Glutamatergic neuron (in vitro differentiated cells): ENCODE results near the gene PRSS1. TPM values are rescaled to one million over a fixed set of nuclear protein-coding genes. Genes with fewer than 3 reads are reported as not detected.
"Not testable (repeated sequence)": the region's sequence is repeated elsewhere in the genome, so short reads cannot be mapped to it uniquely, and the experiment has no call there.

Experiments used
- DNase-seq: peaks from one replicate; pipeline ENCODE4 v3.0.0; 2022
- H3K27ac Mint-ChIP-seq: one replicate; pipeline ENCODE4 v1.8.0; 2020; ENCODE audit warnings: mild to moderate bottlenecking, mixed read lengths, inconsistent platforms; ENCODE audit not compliant: unreplicated experiment
- H3K27me3 Mint-ChIP-seq: one replicate; pipeline ENCODE4 v1.8.0; 2020; ENCODE audit warnings: mild to moderate bottlenecking, moderate library complexity, mixed read lengths, inconsistent platforms; ENCODE audit not compliant: unreplicated experiment
- H3K36me3 Mint-ChIP-seq: one replicate; pipeline ENCODE4 v1.8.0; 2020; ENCODE audit warnings: mild to moderate bottlenecking, mixed read lengths, inconsistent platforms; ENCODE audit not compliant: unreplicated experiment
- H3K4me1 Mint-ChIP-seq: one replicate; pipeline ENCODE4 v1.8.0; 2020; ENCODE audit warnings: mild to moderate bottlenecking, low read depth, mixed read lengths, inconsistent platforms; ENCODE audit not compliant: unreplicated experiment
- H3K4me3 Mint-ChIP-seq: one replicate; pipeline ENCODE4 v1.8.0; 2020; ENCODE audit warnings: mild to moderate bottlenecking, mixed read lengths, inconsistent platforms; ENCODE audit not compliant: unreplicated experiment
- H3K9me3 Mint-ChIP-seq: one replicate; pipeline ENCODE4 v1.8.0; 2020; ENCODE audit warnings: mild to moderate bottlenecking, moderate library complexity, mixed read lengths, inconsistent platforms; ENCODE audit not compliant: unreplicated experiment
- CTCF ChIP-seq: fragments of 200-600 bp; sonication (generic); IDR thresholded peaks from one replicate; pipeline ENCODE4 v1.5.0; 2021; ENCODE audit not compliant: partially characterized antibody, unreplicated experiment
- total RNA-seq: library from RNA; stranded (reverse); fragmentation: NEBNext Ultra II Directional; extraction: Animal tissue kit (Norgen Biotek cat#: 25700); gene quantifications from one replicate; pipeline ENCODE4 v1.2.1, GENCODE V29; 2021; ENCODE audit not compliant: unreplicated experiment

The PRSS1 gene
- total RNA-seq, 1 donor from 2014 or later, result not detected

GRCh38 chr7:142767451-142767850, 18.2 kb downstream of the PRSS1 start:
- Mint-ChIP-seq H3K27ac (no peak overlapping the region), H3K4me3 (no peak overlapping the region), H3K36me3 (no peaks in the 10 kb centered on the region), H3K4me1 (no peaks in the 10 kb centered on the region), H3K9me3 (no peaks in the 10 kb centered on the region), H3K27me3 (peaks cover 1% of the 10 kb centered on the region)
- DNase-seq, result no peak
- no peak for TF ChIP-seq CTCF

GRCh38 chr7:142767861-142768260, 18.6 kb downstream of the PRSS1 start:
- H3K4me3 Mint-ChIP-seq, result no peak overlapping the region
- H3K27ac Mint-ChIP-seq, result no peak overlapping the region
- no peaks in the 10 kb centered on the region for H3K4me1 Mint-ChIP-seq
- H3K9me3 Mint-ChIP-seq, result no peaks in the 10 kb centered on the region
- DNase-seq, result no peak
- no peak for TF ChIP-seq CTCF
- H3K36me3 Mint-ChIP-seq, result no peaks in the 10 kb centered on the region
- H3K27me3 Mint-ChIP-seq, result no peaks in the 10 kb centered on the region

GRCh38 chr7:142768885-142769284, 19.6 kb downstream of the PRSS1 start:
- H3K36me3 Mint-ChIP-seq, H3K4me3 Mint-ChIP-seq, H3K4me1 Mint-ChIP-seq, DNase-seq, H3K27me3 Mint-ChIP-seq, H3K9me3 Mint-ChIP-seq, H3K27ac Mint-ChIP-seq: not testable (repeated sequence)

- no peak for DNase-seq
- H3K27me3 Mint-ChIP-seq, result no peaks in the 10 kb centered on the region
- peaks cover 5% of the 10 kb centered on the region for H3K36me3 Mint-ChIP-seq
- H3K4me1 Mint-ChIP-seq, result peaks cover 4% of the 10 kb centered on the region
- no peak for TF ChIP-seq CTCF
- H3K27ac Mint-ChIP-seq, result no peak within 1 kb of the TSS
- H3K4me3 Mint-ChIP-seq, result no peak within 1 kb of the TSS
- no peaks in the 10 kb centered on the region for H3K9me3 Mint-ChIP-seq
Observed at GRCh38 chr7:142770661-142771352, 21.5 kb downstream of the PRSS1 start, which contains the start of gene PRSS2. Gene PRSS2 (plus strand): TSS chr7:142770970. CDS start chr7:142770983, 13 bp downstream.

- H3K27me3 Mint-ChIP-seq, result no peaks in the 10 kb centered on the region
- no peak overlapping the region for H3K27ac Mint-ChIP-seq
- no peaks in the 10 kb centered on the region for H3K9me3 Mint-ChIP-seq
- no peak for TF ChIP-seq CTCF
- H3K4me3 Mint-ChIP-seq, result no peak overlapping the region
- peaks cover 8% of the 10 kb centered on the region for H3K4me1 Mint-ChIP-seq
- H3K36me3 Mint-ChIP-seq, result peaks cover 5% of the 10 kb centered on the region
- DNase-seq, result no peak
Observed at GRCh38 chr7:142771353-142771723, 22.1 kb downstream of the PRSS1 start.
